Measurements from ENCODE around the gene CDK19.

DNA sequence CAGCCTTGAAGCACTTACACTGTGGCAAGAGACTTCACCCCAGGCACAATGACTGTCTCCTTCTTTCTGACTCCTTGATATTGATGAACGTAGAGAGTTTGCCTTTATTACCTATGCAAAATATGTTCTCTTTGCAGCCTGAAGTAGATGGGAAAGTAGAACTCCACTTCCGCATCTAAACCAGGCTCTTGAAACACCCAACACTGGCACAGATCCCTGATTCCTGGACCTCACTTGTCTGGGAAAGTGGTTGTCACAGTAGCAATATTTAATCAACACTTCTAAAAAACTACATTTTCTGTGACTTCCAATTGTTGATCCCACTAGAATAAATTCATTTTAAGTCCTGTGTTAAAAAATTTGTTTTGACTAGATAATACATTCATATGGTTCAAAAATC lies 143.1 kb downstream of the CDK19 start:
- no peak for TF ChIP-seq POLR2A (IDR thresholded peaks at IDR 0.05)
- TF ChIP-seq, protein P1, sequence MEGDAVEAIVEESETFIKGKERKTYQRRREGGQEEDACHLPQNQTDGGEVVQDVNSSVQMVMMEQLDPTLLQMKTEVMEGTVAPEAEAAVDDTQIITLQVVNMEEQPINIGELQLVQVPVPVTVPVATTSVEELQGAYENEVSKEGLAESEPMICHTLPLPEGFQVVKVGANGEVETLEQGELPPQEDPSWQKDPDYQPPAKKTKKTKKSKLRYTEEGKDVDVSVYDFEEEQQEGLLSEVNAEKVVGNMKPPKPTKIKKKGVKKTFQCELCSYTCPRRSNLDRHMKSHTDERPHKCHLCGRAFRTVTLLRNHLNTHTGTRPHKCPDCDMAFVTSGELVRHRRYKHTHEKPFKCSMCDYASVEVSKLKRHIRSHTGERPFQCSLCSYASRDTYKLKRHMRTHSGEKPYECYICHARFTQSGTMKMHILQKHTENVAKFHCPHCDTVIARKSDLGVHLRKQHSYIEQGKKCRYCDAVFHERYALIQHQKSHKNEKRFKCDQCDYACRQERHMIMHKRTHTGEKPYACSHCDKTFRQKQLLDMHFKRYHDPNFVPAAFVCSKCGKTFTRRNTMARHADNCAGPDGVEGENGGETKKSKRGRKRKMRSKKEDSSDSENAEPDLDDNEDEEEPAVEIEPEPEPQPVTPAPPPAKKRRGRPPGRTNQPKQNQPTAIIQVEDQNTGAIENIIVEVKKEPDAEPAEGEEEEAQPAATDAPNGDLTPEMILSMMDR (IDR thresholded peaks at IDR 0.05), result no peak
